Measurements from ENCODE around the gene SLAIN2.
"Not testable (repeated sequence)": the region's sequence is repeated elsewhere in the genome, so short reads cannot be mapped to it uniquely, and the experiment has no call there.

Gene SLAIN2

DNA sequence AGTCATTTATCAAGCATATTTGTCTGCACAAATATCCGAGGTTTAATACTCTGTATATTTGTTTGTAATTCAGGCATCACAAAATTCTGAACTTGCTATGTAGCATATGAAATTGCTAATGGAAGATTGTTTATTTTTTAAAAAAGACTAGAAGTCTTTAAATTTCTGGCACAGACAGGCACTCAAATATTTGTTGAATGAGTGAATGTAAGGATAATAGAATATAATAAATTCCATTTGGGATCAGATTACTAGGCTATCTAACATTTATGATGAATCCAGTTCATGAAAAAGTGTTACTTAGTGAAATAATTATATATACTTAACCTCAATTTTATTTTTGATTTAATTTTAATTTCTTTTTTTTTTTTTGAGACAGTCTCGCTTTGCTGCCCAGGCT, 41.3 kb upstream of the SLAIN2 start:
- no peaks in the 10 kb centered on the region for H3K9me3 ChIP-seq
- H3K36me3 ChIP-seq = no peaks in the 10 kb centered on the region
- TF ChIP-seq, protein P1, sequence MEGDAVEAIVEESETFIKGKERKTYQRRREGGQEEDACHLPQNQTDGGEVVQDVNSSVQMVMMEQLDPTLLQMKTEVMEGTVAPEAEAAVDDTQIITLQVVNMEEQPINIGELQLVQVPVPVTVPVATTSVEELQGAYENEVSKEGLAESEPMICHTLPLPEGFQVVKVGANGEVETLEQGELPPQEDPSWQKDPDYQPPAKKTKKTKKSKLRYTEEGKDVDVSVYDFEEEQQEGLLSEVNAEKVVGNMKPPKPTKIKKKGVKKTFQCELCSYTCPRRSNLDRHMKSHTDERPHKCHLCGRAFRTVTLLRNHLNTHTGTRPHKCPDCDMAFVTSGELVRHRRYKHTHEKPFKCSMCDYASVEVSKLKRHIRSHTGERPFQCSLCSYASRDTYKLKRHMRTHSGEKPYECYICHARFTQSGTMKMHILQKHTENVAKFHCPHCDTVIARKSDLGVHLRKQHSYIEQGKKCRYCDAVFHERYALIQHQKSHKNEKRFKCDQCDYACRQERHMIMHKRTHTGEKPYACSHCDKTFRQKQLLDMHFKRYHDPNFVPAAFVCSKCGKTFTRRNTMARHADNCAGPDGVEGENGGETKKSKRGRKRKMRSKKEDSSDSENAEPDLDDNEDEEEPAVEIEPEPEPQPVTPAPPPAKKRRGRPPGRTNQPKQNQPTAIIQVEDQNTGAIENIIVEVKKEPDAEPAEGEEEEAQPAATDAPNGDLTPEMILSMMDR (IDR thresholded peaks at IDR 0.05) = no peak
- no peaks in the 10 kb centered on the region for H3K4me1 ChIP-seq (ENCODE audit: control insufficient read depth in 1 of 2, insufficient read depth in 1 of 2, low read depth in 1 of 2, low read length in 1 of 2)
- H3K27ac ChIP-seq = no peak overlapping the region
- no peaks in the 10 kb centered on the region for H3K27me3 ChIP-seq
- no peak overlapping the region for H3K4me3 ChIP-seq (ENCODE audit: low read depth in 1 of 2, low read length in 1 of 2)

DNA sequence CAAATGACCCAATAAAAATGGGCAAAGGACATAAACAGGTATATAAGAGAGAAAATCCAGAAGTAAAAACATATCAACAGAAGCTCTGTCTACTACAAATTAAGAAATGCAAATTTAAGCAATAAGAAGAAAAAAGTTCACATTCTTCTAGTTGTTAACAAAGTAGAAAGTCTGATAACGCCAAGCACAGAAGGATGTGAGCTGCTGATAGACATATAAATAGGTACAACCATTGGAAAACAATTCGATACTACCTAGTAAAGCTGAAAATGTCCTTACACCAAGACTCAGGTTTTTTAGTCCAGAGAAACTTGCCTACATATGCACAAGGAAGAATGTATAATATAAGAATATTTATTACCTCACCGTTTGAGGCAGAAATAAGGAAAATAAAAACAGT, 35.8 kb upstream of the SLAIN2 start:
- Histone ChIP-seq H3K27ac (no peak overlapping the region), H3K9me3 (no peaks in the 10 kb centered on the region), H3K4me1 (ENCODE audit: control insufficient read depth in 1 of 2, insufficient read depth in 1 of 2, low read depth in 1 of 2, low read length in 1 of 2) (no peaks in the 10 kb centered on the region), H3K27me3 (no peaks in the 10 kb centered on the region), H3K4me3 (ENCODE audit: low read depth in 1 of 2, low read length in 1 of 2) (no peak overlapping the region), H3K36me3 (no peaks in the 10 kb centered on the region)
- TF ChIP-seq, protein P1 (IDR thresholded peaks at IDR 0.05) = no peak

DNA sequence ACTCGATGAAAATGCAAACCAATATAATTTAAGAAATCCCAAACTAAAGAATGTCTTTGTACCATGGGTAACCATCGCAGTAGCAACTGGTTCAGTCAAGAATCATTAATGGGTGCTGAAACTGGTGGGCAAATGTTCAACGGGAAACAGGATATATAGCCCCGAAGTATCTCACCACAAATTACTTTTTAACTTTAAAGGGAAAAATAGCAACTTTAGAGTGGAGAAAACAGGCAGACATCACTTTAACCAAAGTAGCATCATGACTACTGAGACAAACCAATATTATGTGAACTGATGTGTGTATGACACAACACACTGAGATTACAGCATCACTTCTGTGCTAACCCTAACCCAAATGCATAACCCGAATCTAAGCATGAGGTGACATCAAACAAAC, 33.8 kb upstream of the SLAIN2 start:
- TF ChIP-seq, protein P1 (IDR thresholded peaks at IDR 0.05) = no peak
- Histone ChIP-seq H3K27me3 (no peaks in the 10 kb centered on the region), H3K36me3 (no peaks in the 10 kb centered on the region), H3K27ac (no peak overlapping the region), H3K4me3 (ENCODE audit: low read depth in 1 of 2, low read length in 1 of 2) (no peak overlapping the region), H3K9me3 (no peaks in the 10 kb centered on the region), H3K4me1 (ENCODE audit: control insufficient read depth in 1 of 2, insufficient read depth in 1 of 2, low read depth in 1 of 2, low read length in 1 of 2) (no peaks in the 10 kb centered on the region)

DNA sequence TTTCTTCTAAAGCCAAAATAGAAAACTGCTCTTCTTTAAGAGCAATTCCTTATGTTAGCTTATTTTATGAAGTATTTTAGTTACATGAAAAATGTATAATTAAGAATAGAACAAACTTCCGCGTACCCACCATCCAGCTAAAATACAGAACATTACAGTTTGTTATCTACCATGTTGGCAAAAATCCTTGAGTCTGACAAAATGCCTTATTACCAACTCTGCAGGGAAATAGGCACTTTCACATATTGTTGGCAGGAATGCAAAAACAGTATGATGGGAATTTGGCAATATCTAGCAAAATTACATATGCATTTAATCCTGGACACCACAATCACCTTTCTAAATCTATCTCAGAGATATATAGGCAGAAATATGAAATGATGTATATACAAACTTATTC, 32.4 kb upstream of the SLAIN2 start:
- H3K4me3 ChIP-seq (ENCODE audit: low read depth in 1 of 2, low read length in 1 of 2) = no peak overlapping the region
- no peaks in the 10 kb centered on the region for H3K27me3 ChIP-seq
- no peak overlapping the region for H3K27ac ChIP-seq
- no peaks in the 10 kb centered on the region for H3K9me3 ChIP-seq
- H3K4me1 ChIP-seq (ENCODE audit: control insufficient read depth in 1 of 2, insufficient read depth in 1 of 2, low read depth in 1 of 2, low read length in 1 of 2) = no peaks in the 10 kb centered on the region
- TF ChIP-seq, protein P1 (IDR thresholded peaks at IDR 0.05) = no peak
- H3K36me3 ChIP-seq = no peaks in the 10 kb centered on the region

DNA sequence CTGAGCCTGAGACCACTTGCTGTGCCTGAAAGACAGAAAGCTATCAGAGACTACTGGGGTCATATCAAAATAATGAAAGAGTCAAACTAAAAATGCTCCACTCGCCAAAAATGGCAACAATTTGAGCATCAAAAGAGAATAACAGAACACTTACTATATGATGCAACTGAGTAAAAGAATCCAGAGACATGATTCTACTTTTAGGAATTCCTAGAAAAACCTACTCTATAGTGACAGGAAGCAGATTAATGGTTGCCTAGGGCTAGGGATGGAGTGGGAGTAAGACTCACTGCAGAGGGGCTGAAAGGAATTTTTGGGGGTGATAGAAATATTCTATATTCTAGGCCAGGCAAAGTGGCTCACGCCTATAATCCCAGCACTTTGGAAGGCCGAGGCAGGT, 29.4 kb upstream of the SLAIN2 start:
- Histone ChIP-seq H3K36me3 (no peaks in the 10 kb centered on the region), H3K4me1 (ENCODE audit: control insufficient read depth in 1 of 2, insufficient read depth in 1 of 2, low read depth in 1 of 2, low read length in 1 of 2) (no peaks in the 10 kb centered on the region), H3K27me3 (no peaks in the 10 kb centered on the region), H3K27ac (no peak overlapping the region), H3K9me3 (no peaks in the 10 kb centered on the region), H3K4me3 (ENCODE audit: low read depth in 1 of 2, low read length in 1 of 2) (no peak overlapping the region)
- TF ChIP-seq, protein P1 (IDR thresholded peaks at IDR 0.05) = no peak

DNA sequence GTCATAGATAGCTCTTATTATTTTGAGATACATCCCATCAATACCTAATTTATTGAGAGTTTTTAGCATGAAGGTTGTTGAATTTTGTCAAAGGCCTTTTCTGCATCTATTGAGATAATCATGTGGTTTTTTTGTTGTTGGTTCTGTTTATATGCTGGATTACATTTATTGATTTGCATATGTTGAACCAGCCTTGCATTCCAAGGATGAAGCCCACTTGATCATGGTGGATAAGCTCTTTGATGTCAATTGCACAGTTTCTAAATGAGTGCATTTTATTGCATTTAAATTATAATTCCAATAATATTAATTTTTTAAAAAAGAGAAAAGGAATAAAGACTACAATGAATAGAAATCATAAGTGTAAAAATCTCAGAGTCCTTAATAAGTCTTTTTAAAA, 26.6 kb upstream of the SLAIN2 start:
- not testable (repeated sequence) for H3K36me3 ChIP-seq; H3K4me1 ChIP-seq (ENCODE audit: control insufficient read depth in 1 of 2, insufficient read depth in 1 of 2, low read depth in 1 of 2, low read length in 1 of 2); H3K9me3 ChIP-seq; H3K27ac ChIP-seq; H3K27me3 ChIP-seq; H3K4me3 ChIP-seq (ENCODE audit: low read depth in 1 of 2, low read length in 1 of 2)

Measured in neutrophil (primary cell).